ENCODE results near the gene CRACDL.

GRCh38 chr2:98850074-98850473 is 86.0 kb downstream of the CRACDL start:
- no peak for TF ChIP-seq POLR2A (IDR thresholded peaks at IDR 0.05)
- no peak for TF ChIP-seq CTCF (IDR thresholded peaks at IDR 0.05)

Data from adrenal gland (tissue), 5 donors.